ENCODE data around the gene TEX35.

DNA sequence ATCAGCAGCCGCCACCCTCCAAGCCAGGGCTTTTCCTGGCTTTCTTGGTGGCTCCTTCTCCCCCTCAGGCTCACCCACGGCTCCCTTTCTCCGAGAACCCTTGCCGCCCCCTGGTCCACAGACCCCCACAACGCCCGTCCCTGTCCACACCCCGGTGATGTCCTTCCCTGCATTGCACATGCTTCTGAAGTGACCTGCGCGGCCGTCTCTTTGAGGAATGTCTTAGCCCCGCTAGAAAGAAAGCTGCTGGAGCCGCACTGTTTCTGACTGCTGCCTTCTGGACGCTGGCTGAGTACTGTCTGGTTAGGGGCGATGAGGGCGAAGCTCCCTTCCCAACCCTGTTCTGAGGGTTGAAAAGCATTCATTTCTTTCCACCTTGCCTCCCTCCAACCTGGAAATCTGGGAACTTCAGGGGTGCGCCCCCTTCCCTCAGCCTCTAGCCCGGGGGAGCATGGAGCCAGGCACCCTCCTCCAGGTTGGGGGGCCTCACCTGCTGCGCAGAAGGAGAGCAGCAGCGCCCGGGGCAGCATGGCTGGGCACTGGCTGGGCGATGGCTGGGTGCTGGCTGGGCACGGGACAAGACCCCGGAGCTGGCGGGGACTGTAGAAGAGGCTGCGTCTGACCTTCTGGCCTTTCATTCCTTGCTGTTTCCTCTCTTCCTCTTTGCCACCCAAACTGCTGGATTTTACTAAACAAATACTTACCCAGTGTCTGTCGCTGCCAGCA, 16.3 kb upstream of the TEX35 start, which contains the start of gene CLEC20A:
- TF ChIP-seq EP300 (IDR thresholded peaks at IDR 0.05; ENCODE audit: low read depth) (no peak), POLR2A (IDR thresholded peaks at IDR 0.05) (no peak)
- TF ChIP-seq, protein P1, sequence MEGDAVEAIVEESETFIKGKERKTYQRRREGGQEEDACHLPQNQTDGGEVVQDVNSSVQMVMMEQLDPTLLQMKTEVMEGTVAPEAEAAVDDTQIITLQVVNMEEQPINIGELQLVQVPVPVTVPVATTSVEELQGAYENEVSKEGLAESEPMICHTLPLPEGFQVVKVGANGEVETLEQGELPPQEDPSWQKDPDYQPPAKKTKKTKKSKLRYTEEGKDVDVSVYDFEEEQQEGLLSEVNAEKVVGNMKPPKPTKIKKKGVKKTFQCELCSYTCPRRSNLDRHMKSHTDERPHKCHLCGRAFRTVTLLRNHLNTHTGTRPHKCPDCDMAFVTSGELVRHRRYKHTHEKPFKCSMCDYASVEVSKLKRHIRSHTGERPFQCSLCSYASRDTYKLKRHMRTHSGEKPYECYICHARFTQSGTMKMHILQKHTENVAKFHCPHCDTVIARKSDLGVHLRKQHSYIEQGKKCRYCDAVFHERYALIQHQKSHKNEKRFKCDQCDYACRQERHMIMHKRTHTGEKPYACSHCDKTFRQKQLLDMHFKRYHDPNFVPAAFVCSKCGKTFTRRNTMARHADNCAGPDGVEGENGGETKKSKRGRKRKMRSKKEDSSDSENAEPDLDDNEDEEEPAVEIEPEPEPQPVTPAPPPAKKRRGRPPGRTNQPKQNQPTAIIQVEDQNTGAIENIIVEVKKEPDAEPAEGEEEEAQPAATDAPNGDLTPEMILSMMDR (IDR thresholded peaks at IDR 0.05) = no peak

All from transverse colon (tissue), 3 donors.